ENCODE data around the gene NTRK1. TPM values are rescaled to one million over a fixed set of nuclear protein-coding genes. Genes with fewer than 3 reads are reported as not detected.

The NTRK1 gene
- total RNA-seq, 1 donor from 2014 or later: 0.23 TPM

DNA sequence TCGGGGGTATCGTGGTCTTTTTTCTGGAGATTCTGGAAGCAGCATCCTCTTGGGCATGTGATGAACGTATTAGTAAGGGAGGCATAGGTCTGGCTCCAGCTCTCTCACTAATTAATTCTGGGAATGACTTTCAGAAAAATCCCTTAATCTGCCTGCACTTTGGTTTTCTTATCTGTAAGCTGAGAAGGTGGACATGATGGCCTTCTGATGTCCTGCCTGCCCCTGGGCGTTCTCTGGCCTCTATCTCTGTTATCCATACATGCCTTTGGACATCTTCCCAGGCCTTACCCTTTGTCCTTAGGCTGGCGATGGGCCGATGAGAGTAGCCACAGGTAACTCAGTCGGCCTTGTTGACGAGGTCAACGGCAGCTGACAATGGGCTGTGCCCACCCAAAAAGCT lies 8.8 kb downstream of the NTRK1 start:
- DNase-seq (ENCODE audit: low spot score): no peak
- no peaks in the 10 kb centered on the region for H3K36me3 Mint-ChIP-seq (ENCODE audit: low read depth, unreplicated experiment)
- H3K4me1 Mint-ChIP-seq (ENCODE audit: unreplicated experiment): peaks cover 3% of the 10 kb centered on the region
- no peaks in the 10 kb centered on the region for H3K9me3 Mint-ChIP-seq (ENCODE audit: unreplicated experiment)
- H3K27ac Mint-ChIP-seq (ENCODE audit: unreplicated experiment): no peak overlapping the region
- H3K27me3 Mint-ChIP-seq (ENCODE audit: unreplicated experiment): peaks cover 14% of the 10 kb centered on the region
- peak overlapping the region; percentile 11 for H3K4me3 Mint-ChIP-seq (ENCODE audit: unreplicated experiment)
- TF ChIP-seq, protein P1, sequence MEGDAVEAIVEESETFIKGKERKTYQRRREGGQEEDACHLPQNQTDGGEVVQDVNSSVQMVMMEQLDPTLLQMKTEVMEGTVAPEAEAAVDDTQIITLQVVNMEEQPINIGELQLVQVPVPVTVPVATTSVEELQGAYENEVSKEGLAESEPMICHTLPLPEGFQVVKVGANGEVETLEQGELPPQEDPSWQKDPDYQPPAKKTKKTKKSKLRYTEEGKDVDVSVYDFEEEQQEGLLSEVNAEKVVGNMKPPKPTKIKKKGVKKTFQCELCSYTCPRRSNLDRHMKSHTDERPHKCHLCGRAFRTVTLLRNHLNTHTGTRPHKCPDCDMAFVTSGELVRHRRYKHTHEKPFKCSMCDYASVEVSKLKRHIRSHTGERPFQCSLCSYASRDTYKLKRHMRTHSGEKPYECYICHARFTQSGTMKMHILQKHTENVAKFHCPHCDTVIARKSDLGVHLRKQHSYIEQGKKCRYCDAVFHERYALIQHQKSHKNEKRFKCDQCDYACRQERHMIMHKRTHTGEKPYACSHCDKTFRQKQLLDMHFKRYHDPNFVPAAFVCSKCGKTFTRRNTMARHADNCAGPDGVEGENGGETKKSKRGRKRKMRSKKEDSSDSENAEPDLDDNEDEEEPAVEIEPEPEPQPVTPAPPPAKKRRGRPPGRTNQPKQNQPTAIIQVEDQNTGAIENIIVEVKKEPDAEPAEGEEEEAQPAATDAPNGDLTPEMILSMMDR (IDR thresholded peaks at IDR 0.05; ENCODE audit: unreplicated experiment): no peak

DNA sequence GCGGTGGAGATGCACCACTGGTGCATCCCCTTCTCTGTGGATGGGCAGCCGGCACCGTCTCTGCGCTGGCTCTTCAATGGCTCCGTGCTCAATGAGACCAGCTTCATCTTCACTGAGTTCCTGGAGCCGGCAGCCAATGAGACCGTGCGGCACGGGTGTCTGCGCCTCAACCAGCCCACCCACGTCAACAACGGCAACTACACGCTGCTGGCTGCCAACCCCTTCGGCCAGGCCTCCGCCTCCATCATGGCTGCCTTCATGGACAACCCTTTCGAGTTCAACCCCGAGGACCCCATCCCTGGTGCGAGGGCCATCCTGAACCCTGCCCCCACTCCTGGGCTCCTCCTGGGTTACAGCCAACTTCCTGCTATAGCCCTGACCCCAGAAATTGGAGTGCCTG lies 13.0 kb downstream of the NTRK1 start:
- Mint-ChIP-seq H3K9me3 (ENCODE audit: unreplicated experiment) (no peaks in the 10 kb centered on the region), H3K4me1 (ENCODE audit: unreplicated experiment) (no peaks in the 10 kb centered on the region), H3K36me3 (ENCODE audit: low read depth, unreplicated experiment) (no peaks in the 10 kb centered on the region), H3K27ac (ENCODE audit: unreplicated experiment) (no peak overlapping the region), H3K4me3 (ENCODE audit: unreplicated experiment) (no peak overlapping the region), H3K27me3 (ENCODE audit: unreplicated experiment) (peaks cover 6% of the 10 kb centered on the region)
- DNase-seq (ENCODE audit: low spot score): no peak
- TF ChIP-seq, protein P1 (IDR thresholded peaks at IDR 0.05; ENCODE audit: unreplicated experiment): no peak

DNA sequence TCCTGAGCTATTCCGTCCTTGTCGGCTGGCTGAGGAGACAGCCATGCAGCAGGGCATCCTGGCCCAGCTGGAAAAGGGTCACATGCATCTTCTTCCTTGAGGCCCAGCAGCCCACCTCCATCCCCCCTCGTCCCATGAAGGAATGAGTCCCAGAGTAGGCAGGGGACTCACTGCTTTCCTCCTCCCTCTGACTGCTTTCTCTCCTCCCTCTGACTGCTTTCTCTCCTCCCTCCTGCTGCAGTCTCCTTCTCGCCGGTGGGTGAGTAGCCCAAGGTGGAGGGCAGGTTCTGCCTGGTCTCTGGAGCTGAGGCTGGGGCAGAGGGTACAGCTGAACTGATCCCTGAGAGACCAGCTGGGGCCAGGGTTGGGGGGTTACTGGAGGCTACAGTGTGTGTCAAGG lies 13.5 kb downstream of the NTRK1 start:
- Mint-ChIP-seq H3K4me1 (ENCODE audit: unreplicated experiment) (no peaks in the 10 kb centered on the region), H3K27me3 (ENCODE audit: unreplicated experiment) (peaks cover 8% of the 10 kb centered on the region), H3K27ac (ENCODE audit: unreplicated experiment) (no peak overlapping the region), H3K36me3 (ENCODE audit: low read depth, unreplicated experiment) (no peaks in the 10 kb centered on the region), H3K9me3 (ENCODE audit: unreplicated experiment) (no peaks in the 10 kb centered on the region), H3K4me3 (ENCODE audit: unreplicated experiment) (no peak overlapping the region)
- DNase-seq (ENCODE audit: low spot score): no peak
- TF ChIP-seq, protein P1 (IDR thresholded peaks at IDR 0.05; ENCODE audit: unreplicated experiment): no peak

DNA sequence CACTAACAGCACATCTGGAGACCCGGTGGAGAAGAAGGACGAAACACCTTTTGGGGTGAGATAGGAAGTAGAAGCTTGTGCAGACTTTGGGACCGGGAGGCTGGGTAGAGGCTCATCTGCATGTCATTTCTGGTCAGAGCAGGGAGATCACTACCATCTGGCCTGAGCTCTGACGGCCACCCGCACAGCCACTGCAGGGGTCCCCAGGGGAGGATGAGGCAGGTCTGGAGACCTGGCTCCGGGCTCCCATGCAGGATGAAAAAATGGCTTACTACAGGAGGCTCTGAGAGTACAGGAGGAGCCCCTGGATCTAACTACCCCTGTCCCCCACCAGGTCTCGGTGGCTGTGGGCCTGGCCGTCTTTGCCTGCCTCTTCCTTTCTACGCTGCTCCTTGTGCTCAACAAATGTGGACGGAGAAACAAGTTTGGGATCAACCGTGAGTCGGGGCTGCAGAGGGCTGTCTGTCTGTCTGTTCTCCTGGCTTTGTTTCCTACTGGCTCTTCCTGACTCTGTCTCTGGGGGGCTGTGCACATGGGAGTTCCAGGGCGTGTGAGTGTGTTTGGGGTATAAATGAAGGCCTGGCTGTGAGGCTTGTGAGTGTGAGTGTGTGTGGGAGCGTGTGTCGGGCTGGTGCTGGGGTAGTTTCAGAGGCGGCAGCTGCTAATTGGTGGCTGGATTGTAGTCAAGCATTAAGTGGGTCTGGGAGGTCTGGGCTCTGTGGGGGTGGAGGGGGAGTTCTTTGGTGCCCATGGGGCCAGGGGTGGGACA lies 14.1 kb downstream of the NTRK1 start:
- no peak for DNase-seq (ENCODE audit: low spot score)

DNA sequence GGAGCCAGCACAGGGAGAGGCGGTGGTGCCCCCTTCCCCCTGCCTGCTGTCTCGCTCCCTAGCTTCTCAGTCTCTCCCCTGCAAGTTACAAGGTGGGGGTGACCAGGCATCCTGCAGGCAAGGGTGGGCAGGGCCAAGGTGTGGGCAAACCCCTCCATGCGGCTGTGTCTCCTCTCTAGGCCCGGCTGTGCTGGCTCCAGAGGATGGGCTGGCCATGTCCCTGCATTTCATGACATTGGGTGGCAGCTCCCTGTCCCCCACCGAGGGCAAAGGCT lies 14.6 kb downstream of the NTRK1 start:
- no peak overlapping the region for H3K4me3 Mint-ChIP-seq (ENCODE audit: unreplicated experiment)
- H3K36me3 Mint-ChIP-seq (ENCODE audit: low read depth, unreplicated experiment): no peaks in the 10 kb centered on the region
- H3K9me3 Mint-ChIP-seq (ENCODE audit: unreplicated experiment): no peaks in the 10 kb centered on the region
- TF ChIP-seq, protein P1 (IDR thresholded peaks at IDR 0.05; ENCODE audit: unreplicated experiment): no peak
- H3K4me1 Mint-ChIP-seq (ENCODE audit: unreplicated experiment): no peaks in the 10 kb centered on the region
- H3K27me3 Mint-ChIP-seq (ENCODE audit: unreplicated experiment): peaks cover 8% of the 10 kb centered on the region
- H3K27ac Mint-ChIP-seq (ENCODE audit: unreplicated experiment): no peak overlapping the region
- DNase-seq (ENCODE audit: low spot score): no peak

More for the DNA sequence above, 14.1 kb downstream of the NTRK1 start:
- TF ChIP-seq, protein P1 (IDR thresholded peaks at IDR 0.05; ENCODE audit: unreplicated experiment): no peak
- H3K27me3 Mint-ChIP-seq (ENCODE audit: unreplicated experiment): peaks cover 8% of the 10 kb centered on the region
- no peaks in the 10 kb centered on the region for H3K9me3 Mint-ChIP-seq (ENCODE audit: unreplicated experiment)
- no peak overlapping the region for H3K4me3 Mint-ChIP-seq (ENCODE audit: unreplicated experiment)
- no peaks in the 10 kb centered on the region for H3K4me1 Mint-ChIP-seq (ENCODE audit: unreplicated experiment)
- no peak overlapping the region for H3K27ac Mint-ChIP-seq (ENCODE audit: unreplicated experiment)
- H3K36me3 Mint-ChIP-seq (ENCODE audit: low read depth, unreplicated experiment): no peaks in the 10 kb centered on the region

Data from endothelial cell (in vitro differentiated cells).